ENCODE data around the gene UPP1. TPM values are rescaled to one million over a fixed set of nuclear protein-coding genes. Genes with fewer than 3 reads are reported as not detected.

Gene UPP1
- total and polyA plus RNA-seq, 2 of the 13 experiments (the other 11 are each of a cell fraction or from before 2014, with no cell fraction given): 5.7 to 9.8 TPM

GRCh38 chr7:48088559-48089045, 463 bp upstream of the UPP1 start (continued):
- TF ChIP-seq, protein P1, sequence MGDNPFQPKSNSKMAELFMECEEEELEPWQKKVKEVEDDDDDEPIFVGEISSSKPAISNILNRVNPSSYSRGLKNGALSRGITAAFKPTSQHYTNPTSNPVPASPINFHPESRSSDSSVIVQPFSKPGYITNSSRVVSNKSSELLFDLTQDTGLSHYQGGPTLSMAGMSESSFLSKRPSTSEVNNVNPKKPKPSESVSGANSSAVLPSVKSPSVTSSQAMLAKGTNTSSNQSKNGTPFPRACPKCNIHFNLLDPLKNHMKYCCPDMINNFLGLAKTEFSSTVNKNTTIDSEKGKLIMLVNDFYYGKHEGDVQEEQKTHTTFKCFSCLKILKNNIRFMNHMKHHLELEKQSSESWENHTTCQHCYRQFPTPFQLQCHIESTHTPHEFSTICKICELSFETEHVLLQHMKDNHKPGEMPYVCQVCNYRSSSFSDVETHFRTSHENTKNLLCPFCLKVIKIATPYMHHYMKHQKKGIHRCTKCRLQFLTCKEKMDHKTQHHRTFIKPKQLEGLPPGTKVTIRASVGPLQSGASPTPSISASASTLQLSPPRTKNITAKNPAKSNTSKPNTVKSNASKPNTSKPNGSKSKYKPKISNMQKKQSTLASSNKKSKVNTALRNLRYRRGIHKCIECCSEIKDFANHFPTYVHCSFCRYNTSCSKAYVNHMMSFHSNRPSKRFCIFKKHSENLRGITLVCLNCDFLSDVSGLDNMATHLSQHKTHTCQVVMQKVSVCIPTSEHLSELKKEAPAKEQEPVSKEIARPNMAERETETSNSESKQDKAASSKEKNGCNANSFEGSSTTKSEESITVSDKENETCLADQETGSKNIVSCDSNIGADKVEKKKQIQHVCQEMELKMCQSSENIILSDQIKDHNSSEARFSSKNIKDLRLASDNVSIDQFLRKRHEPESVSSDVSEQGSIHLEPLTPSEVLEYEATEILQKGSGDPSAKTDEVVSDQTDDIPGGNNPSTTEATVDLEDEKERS (CRISPR knock-in tag; IDR thresholded peaks at IDR 0.05): no peak
- TF ChIP-seq MTA1 (CRISPR knock-in tag; IDR thresholded peaks at IDR 0.05; ENCODE audit: borderline replicate concordance): peak; percentile 74; the same call in 1 of the 2 replicates
- 0 out of 2 replicates have a peak, but pooled peaks have one; percentile 33 for TF ChIP-seq TFE3 (CRISPR knock-in tag; IDR thresholded peaks at IDR 0.05)
- no peak; the same call in 1 of the 2 replicates for TF ChIP-seq ZNF552 (CRISPR knock-in tag; IDR thresholded peaks at IDR 0.05; ENCODE audit: borderline replicate concordance)
- TF ChIP-seq, protein P2, sequence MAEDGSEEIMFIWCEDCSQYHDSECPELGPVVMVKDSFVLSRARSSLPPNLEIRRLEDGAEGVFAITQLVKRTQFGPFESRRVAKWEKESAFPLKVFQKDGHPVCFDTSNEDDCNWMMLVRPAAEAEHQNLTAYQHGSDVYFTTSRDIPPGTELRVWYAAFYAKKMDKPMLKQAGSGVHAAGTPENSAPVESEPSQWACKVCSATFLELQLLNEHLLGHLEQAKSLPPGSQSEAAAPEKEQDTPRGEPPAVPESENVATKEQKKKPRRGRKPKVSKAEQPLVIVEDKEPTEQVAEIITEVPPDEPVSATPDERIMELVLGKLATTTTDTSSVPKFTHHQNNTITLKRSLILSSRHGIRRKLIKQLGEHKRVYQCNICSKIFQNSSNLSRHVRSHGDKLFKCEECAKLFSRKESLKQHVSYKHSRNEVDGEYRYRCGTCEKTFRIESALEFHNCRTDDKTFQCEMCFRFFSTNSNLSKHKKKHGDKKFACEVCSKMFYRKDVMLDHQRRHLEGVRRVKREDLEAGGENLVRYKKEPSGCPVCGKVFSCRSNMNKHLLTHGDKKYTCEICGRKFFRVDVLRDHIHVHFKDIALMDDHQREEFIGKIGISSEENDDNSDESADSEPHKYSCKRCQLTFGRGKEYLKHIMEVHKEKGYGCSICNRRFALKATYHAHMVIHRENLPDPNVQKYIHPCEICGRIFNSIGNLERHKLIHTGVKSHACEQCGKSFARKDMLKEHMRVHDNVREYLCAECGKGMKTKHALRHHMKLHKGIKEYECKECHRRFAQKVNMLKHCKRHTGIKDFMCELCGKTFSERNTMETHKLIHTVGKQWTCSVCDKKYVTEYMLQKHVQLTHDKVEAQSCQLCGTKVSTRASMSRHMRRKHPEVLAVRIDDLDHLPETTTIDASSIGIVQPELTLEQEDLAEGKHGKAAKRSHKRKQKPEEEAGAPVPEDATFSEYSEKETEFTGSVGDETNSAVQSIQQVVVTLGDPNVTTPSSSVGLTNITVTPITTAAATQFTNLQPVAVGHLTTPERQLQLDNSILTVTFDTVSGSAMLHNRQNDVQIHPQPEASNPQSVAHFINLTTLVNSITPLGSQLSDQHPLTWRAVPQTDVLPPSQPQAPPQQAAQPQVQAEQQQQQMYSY (CRISPR knock-in tag; IDR thresholded peaks at IDR 0.05): 0 out of 2 replicates have a peak, but pooled peaks have one; percentile 32
- no peak for TF ChIP-seq IRX3 (CRISPR knock-in tag; IDR thresholded peaks at IDR 0.05; ENCODE audit: borderline replicate concordance, low read depth)
- peak; percentile 58; the same call in 1 of the 2 replicates for TF ChIP-seq HNF1B (CRISPR knock-in tag; IDR thresholded peaks at IDR 0.05)
- 0 out of 2 replicates have a peak, but pooled peaks have one; percentile 6 for TF ChIP-seq SOX5 (CRISPR knock-in tag; IDR thresholded peaks at IDR 0.05; ENCODE audit: borderline replicate concordance)
- no peak for TF ChIP-seq CHCHD3 (CRISPR knock-in tag; IDR thresholded peaks at IDR 0.05)
- TF ChIP-seq CBX2 (IDR thresholded peaks at IDR 0.05; ENCODE audit: low read depth, low read length): no peak
- no peak for TF ChIP-seq CBX2 (CRISPR knock-in tag; IDR thresholded peaks at IDR 0.05; ENCODE audit: low read depth)
- TF ChIP-seq ZNF83 (CRISPR knock-in tag; IDR thresholded peaks at IDR 0.05; ENCODE audit: borderline replicate concordance): no peak
- no peak for TF ChIP-seq ZNF558 (CRISPR knock-in tag; IDR thresholded peaks at IDR 0.05; ENCODE audit: borderline replicate concordance)
- TF ChIP-seq TRIM22 (IDR thresholded peaks at IDR 0.05): no peak
- TF ChIP-seq POGK (CRISPR knock-in tag; conservative IDR thresholded peaks at IDR 0.05): peak; percentile 12; the same call in 1 of the 2 replicates

Measured in HepG2 (cell line).